DMS 273 treated with DMSO at 0.1 percent for 48 hours (cell line): ENCODE data around the gene UBAC1.
"Not testable (repeated sequence)": the region's sequence is repeated elsewhere in the genome, so short reads cannot be mapped to it uniquely, and the experiment has no call there.

Source experiments
- DNase-seq: peaks from one replicate; lab custom pipeline; 2025; lab: John Stamatoyannopoulos, UW

Gene UBAC1

GRCh38 chr9:135901031-135901758 is 60.0 kb downstream of the UBAC1 start:
- no peak for DNase-seq

GRCh38 chr9:135898634-135899407 is 62.4 kb downstream of the UBAC1 start:
- DNase-seq = no peak

GRCh38 chr9:135896626-135897025 is 64.5 kb downstream of the UBAC1 start:
- no peak for DNase-seq

GRCh38 chr9:135896205-135896604 is 65.0 kb downstream of the UBAC1 start:
- DNase-seq = no peak

GRCh38 chr9:135895202-135895848 is 65.8 kb downstream of the UBAC1 start:
- no peak for DNase-seq

- DNase-seq = no peak
Observed at GRCh38 chr9:135893104-135893503, 68.1 kb downstream of the UBAC1 start.

GRCh38 chr9:135892327-135892726 is 68.8 kb downstream of the UBAC1 start:
- not testable (repeated sequence) for DNase-seq

GRCh38 chr9:135891027-135891631 is 70.0 kb downstream of the UBAC1 start:
- no peak for DNase-seq

- no peak for DNase-seq
Observed at GRCh38 chr9:135890190-135891026, 70.8 kb downstream of the UBAC1 start.

GRCh38 chr9:135889564-135890189 is 71.5 kb downstream of the UBAC1 start:
- no peak for DNase-seq

GRCh38 chr9:135888766-135889394 is 72.3 kb downstream of the UBAC1 start:
- DNase-seq = no peak

- DNase-seq = no peak
Observed at GRCh38 chr9:135888126-135888765, 72.9 kb downstream of the UBAC1 start.

GRCh38 chr9:135887585-135888050 is 73.6 kb downstream of the UBAC1 start:
- no peak for DNase-seq

- DNase-seq = no peak
Observed at GRCh38 chr9:135887021-135887507, 74.1 kb downstream of the UBAC1 start.

GRCh38 chr9:135886147-135886981 is 74.8 kb downstream of the UBAC1 start:
- DNase-seq = no peak

- DNase-seq = no peak
Observed at GRCh38 chr9:135885100-135885853, 75.9 kb downstream of the UBAC1 start.

GRCh38 chr9:135884328-135885035 is 76.7 kb downstream of the UBAC1 start:
- DNase-seq = no peak
